Cardiac fibroblast (primary cell): Measurements from ENCODE around the gene REG1A.

Experiments
- DNase-seq, 2 donors: peaks; one replicate each; pipeline versions ENCODE4 v3.0.0 to v3.0.0-alpha.2; 2010; ENCODE audit warnings: low read depth in 2 of 2
- H3K4me3 ChIP-seq, 2 donors: replicated peaks in 1 of 2; 1 replicate in 1 of 2; 2 replicates in 1 of 2; pipeline ENCODE4 v1.5.1; 2011; ENCODE audit warnings: low read depth in 2 of 2, low read length in 2 of 2, mild to moderate bottlenecking in 2 of 2, moderate library complexity in 1 of 2
- CTCF ChIP-seq: IDR thresholded peaks from one replicate; pipeline ENCODE4 v1.5.1; 2011; ENCODE audit warnings: low read depth, mild to moderate bottlenecking, low read length, inconsistent platforms

The REG1A gene

GRCh38 chr2:79086255-79086654 is 34.0 kb upstream of the REG1A start:
- H3K4me3 ChIP-seq: no peak overlapping the region
- no peak for DNase-seq
- TF ChIP-seq CTCF: no peak

- TF ChIP-seq CTCF: no peak
- no peak for DNase-seq
- H3K4me3 ChIP-seq: no peak within 1 kb of the TSS
Observed at GRCh38 chr2:79087785-79088364, 32.4 kb upstream of the REG1A start, which contains the start of gene REG1B. Gene REG1B, minus strand, starts transcription at chr2:79087993. Its CDS starts 381 bp downstream, at chr2:79087612.

GRCh38 chr2:79090693-79091092 is 29.6 kb upstream of the REG1A start:
- DNase-seq: no peak
- no peak overlapping the region for H3K4me3 ChIP-seq
- TF ChIP-seq CTCF: no peak

GRCh38 chr2:79097843-79098242 is 22.4 kb upstream of the REG1A start:
- no peak overlapping the region for H3K4me3 ChIP-seq
- TF ChIP-seq CTCF: no peak
- DNase-seq: no peak

- H3K4me3 ChIP-seq: no peak overlapping the region
- no peak for TF ChIP-seq CTCF
- DNase-seq: no peak
Observed at GRCh38 chr2:79099140-79099686, 21.1 kb upstream of the REG1A start.

- H3K4me3 ChIP-seq: no peak overlapping the region
- no peak for TF ChIP-seq CTCF
- no peak for DNase-seq
Observed at GRCh38 chr2:79100285-79100684, 20.0 kb upstream of the REG1A start.

- no peak for TF ChIP-seq CTCF
- H3K4me3 ChIP-seq: no peak overlapping the region
- no peak for DNase-seq
Observed at GRCh38 chr2:79101024-79101423, 19.3 kb upstream of the REG1A start.
